Testis (tissue), 2 donors: ENCODE results near the gene PDE1A.

ENCODE experiments used
- CTCF ChIP-seq, 3 experiments: fragments of 450-650 bp in 2 of 3; fragments of 200-600 bp in 1 of 3; sonication (generic) in 1 of 3; IDR thresholded peaks; one replicate each; pipeline ENCODE4 v1.5.1; 2016 to 2019; ENCODE audit warnings: antibody characterized with exemption in 3 of 3, mild to moderate bottlenecking in 2 of 3, moderate library complexity in 1 of 3
- POLR2A ChIP-seq: fragments of 450-650 bp; IDR thresholded peaks from one replicate; pipeline ENCODE4 v1.6.1; 2017; ENCODE audit warnings: antibody characterized with exemption, mild to moderate bottlenecking, moderate library complexity

GRCh38 chr2:182240862-182241371, 185.9 kb downstream of the PDE1A start:
- TF ChIP-seq CTCF (IDR thresholded peaks at IDR 0.05) (peak in 1 of 3 experiments; percentile 12), POLR2A (no peak)
